ENCODE measurements around the gene MTFP1. TPM values are rescaled to one million over a fixed set of nuclear protein-coding genes. Genes with fewer than 3 reads are reported as not detected.
A peak's percentile ranks its signal among the peaks of the same experiment; 100 is the strongest.

MTFP1 gene
- total and polyA plus RNA-seq, 2 of the 4 experiments (the other 2 are of a cell fraction): 7.3 to 7.7 TPM

DNA sequence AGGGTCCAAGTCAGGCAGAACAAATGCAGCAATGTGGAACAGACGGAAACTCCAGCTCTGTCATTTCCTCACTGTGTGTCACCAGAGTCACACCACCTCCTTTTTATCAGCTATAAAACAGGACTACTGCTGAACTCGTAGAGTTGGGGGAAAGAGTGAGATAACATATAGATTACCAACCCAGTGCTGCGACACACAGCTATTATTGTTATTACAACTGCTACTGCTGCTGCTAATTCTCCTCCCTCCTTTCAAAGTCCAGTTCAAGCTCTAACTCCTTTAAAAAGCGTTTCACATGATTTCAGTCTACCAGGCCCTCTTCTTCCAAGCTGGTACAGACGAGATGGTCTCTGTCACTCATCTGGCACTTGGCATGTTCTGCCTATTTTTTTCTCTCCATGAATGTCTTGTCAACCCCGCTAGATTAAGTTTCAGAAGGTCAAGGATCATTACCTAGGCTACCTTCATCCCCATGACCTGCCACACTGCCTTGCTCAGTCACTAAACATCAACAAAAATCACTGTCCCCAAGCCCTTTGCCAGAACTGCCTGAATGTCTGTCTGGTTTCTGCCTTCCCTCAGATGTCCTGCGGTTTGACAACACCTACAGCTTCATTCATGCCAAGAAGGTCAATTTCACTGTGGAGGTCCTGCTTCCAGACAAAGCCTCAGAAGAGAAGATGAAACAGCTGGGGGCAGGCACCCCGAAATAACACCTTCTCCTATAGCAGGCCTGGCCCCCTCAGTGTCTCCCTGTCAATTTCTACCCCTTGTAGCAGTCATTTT is 3.7 kb upstream of the MTFP1 start:
- dilution Hi-C loops (cut with HindIII; ENCODE audit: low sequenced_read_pairs, unreplicated experiment) (no loop called here), intact Hi-C loops (cut with micrococcal nuclease) (loop anchor here (2.0 kb wide), 1 partner anchor 35 kb away; the partner anchor contains the start of gene RNF215), in situ Hi-C loops (cut with MboI; ENCODE audit: low sequenced_read_pairs) (no loop called here)
- H2BK15ac ChIP-seq (ENCODE audit: low read depth, low read length): peak overlapping the region; percentile 93
- no peaks in the 10 kb centered on the region for H3K9me3 ChIP-seq (ENCODE audit: control insufficient read depth, insufficient read depth, low read length)
- H3K9ac ChIP-seq (ENCODE audit: low read depth, low read length): peak overlapping the region; percentile 86; the same call in 1 of the 2 replicates
- peak overlapping the region; percentile 100 for H2AK9ac ChIP-seq (replicated peaks; ENCODE audit: low read depth, low read length, poor library complexity)
- H2AFZ ChIP-seq (replicated peaks; ENCODE audit: low read length, poor library complexity): no peak overlapping the region
- peak overlapping the region; percentile 95 for H2BK5ac ChIP-seq (ENCODE audit: low read depth, low read length, poor library complexity, severe bottlenecking)
- peaks cover 17 to 55% of the 10 kb centered on the region in 2 experiments; a peak in 3 of 4 replicates for H3K79me1 ChIP-seq (ENCODE audit: low read depth in 1 of 2, low read length in 2 of 2)
- ATAC-seq (ENCODE audit: low read depth): no peak
- peaks cover 14% of the 10 kb centered on the region for H3K36me3 ChIP-seq (ENCODE audit: control insufficient read depth, insufficient read depth, low read length)
- peak overlapping the region; percentile 94 for H2AK5ac ChIP-seq (ENCODE audit: low read depth, low read length)
- BruUV-seq (replicated peaks): no TSS peak
- H4K20me1 ChIP-seq (ENCODE audit: insufficient read depth, low read length): no peaks in the 10 kb centered on the region
- peak overlapping the region; percentile 61 to 90 for H4K8ac ChIP-seq (ENCODE audit: low read depth in 2 of 2, low read length in 2 of 2)
- H3K56ac ChIP-seq (ENCODE audit: extremely low read depth, insufficient read depth, low read length): peak overlapping the region; percentile 75
- TF ChIP-seq MXI1 (IDR thresholded peaks at IDR 0.05; ENCODE audit: borderline replicate concordance, low read depth, low read length) (no peak), MAZ (IDR thresholded peaks at IDR 0.05; ENCODE audit: borderline replicate concordance, low read depth, low read length) (no peak), RFX5 (IDR thresholded peaks at IDR 0.05; ENCODE audit: low read depth, low read length) (no peak), POLR2A (IDR thresholded peaks at IDR 0.05; ENCODE audit: low read depth, low read length) (0 out of 2 replicates have a peak, but pooled peaks have one; percentile 22), RAD21 (IDR thresholded peaks at IDR 0.05; ENCODE audit: low read length) (no peak)
- H3K9me1 ChIP-seq (ENCODE audit: insufficient read depth, low read length): peaks cover 17% of the 10 kb centered on the region
- CTCF ChIA-PET: interaction anchor here (1.0 kb wide), 1 partner anchor 9 kb away, joined by 9 read pairs; no protein-coding TSS in a partner anchor
- peak overlapping the region; percentile 78 for H2BK20ac ChIP-seq (ENCODE audit: low read depth, low read length)
- WGBS, 2 experiments (ENCODE audit: extremely low coverage in 2 of 2, insufficient read length in 1 of 2): 77% methylated on average over 3 of the region's 8 CpGs; no CpG with 5 or more reads in 1 of the 2 experiments
- peak overlapping the region; percentile 92 for H3K27ac ChIP-seq (ENCODE audit: insufficient read depth, low read length)
- H3K23ac ChIP-seq (ENCODE audit: low read depth, low read length): peak overlapping the region; percentile 92
- peak overlapping the region; percentile 8; the same call in 1 of the 2 replicates for H3K18ac ChIP-seq (ENCODE audit: low read depth, low read length)
- H4K91ac ChIP-seq (ENCODE audit: insufficient read depth, low read depth, low read length): peak overlapping the region; percentile 96
- H3K4ac ChIP-seq (ENCODE audit: low read depth, low read length): peak overlapping the region; percentile 96
- peak overlapping the region; percentile 96 for H3K14ac ChIP-seq (replicated peaks; ENCODE audit: low read depth, low read length)
- H3K4me2 ChIP-seq (ENCODE audit: low read depth, low read length): peak overlapping the region; percentile 24
- H3K27me3 ChIP-seq (ENCODE audit: control insufficient read depth, insufficient read depth, low read length): no peaks in the 10 kb centered on the region
- peak overlapping the region; percentile 14 for H4K5ac ChIP-seq (ENCODE audit: low read depth, low read length)
- no peak overlapping the region for H3K4me3 ChIP-seq (ENCODE audit: insufficient read depth, low read depth, low read length)
- peaks cover 24% of the 10 kb centered on the region for H3K4me1 ChIP-seq (ENCODE audit: control insufficient read depth, insufficient read depth, low read length)
- peak overlapping the region; percentile 89 for H2BK120ac ChIP-seq (ENCODE audit: low read depth, low read length)
- POLR2A ChIA-PET (ENCODE audit: unreplicated experiment): interaction anchor here (1.3 kb wide), 1 partner anchor 16 kb away, joined by 4 read pairs; no protein-coding TSS in a partner anchor
- no peak for DNase-seq
